ENCODE data around the gene TAPBP.
A peak's percentile ranks its signal among the peaks of the same experiment; 100 is the strongest.

Gene TAPBP

DNA sequence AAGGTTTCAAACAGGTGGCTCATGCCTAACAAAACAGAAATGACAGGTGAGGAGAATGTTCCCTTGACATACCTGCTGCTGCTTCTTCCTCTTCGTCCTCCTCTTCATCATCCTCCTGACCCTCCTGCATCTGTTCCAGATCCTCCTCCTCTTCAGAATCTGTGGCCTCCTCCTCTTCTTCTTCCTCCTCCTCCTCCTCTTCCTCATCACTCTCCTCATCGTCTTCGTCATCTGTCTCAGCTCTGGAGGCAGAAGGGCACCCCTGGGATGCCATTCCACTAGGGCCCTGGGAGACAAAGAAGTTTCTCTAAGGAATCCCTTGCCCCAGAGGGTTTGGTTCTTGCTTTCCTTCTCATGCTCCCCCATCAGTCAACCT is 6.0 kb upstream of the TAPBP start:
- no peak for DNase-seq (ENCODE audit: low spot score)

DNA sequence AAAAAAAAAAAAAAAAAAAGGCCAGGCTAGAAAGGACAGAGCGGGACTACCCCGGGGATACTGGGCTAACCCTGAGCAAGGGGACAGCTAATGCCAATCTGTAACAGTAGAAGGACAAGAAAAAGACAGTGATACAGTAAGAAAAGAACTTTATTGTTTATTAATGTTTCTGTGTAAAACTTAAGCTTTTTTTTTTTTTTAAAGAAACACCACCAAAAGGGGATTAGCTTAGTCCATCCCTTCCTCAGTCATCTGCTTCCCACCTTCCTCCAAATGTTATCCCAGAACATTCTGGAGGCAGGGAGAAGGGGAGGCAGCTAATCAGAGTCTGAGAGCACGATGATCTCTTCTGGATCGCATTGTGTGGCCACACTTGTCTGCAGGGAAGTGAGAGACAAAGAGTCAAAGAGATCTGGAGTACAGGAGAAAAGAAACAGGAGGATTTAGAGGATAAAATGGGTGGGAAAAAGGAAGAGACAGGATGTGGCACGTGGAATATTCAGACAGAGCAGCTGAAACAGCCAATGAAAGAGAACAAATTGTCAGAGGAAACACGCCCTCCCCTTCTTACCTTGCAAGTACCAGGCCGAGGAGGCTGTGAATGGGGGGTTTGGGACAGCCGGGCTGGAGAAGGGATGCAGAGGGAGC is 4.7 kb upstream of the TAPBP start:
- no peak for DNase-seq (ENCODE audit: low spot score)

DNA sequence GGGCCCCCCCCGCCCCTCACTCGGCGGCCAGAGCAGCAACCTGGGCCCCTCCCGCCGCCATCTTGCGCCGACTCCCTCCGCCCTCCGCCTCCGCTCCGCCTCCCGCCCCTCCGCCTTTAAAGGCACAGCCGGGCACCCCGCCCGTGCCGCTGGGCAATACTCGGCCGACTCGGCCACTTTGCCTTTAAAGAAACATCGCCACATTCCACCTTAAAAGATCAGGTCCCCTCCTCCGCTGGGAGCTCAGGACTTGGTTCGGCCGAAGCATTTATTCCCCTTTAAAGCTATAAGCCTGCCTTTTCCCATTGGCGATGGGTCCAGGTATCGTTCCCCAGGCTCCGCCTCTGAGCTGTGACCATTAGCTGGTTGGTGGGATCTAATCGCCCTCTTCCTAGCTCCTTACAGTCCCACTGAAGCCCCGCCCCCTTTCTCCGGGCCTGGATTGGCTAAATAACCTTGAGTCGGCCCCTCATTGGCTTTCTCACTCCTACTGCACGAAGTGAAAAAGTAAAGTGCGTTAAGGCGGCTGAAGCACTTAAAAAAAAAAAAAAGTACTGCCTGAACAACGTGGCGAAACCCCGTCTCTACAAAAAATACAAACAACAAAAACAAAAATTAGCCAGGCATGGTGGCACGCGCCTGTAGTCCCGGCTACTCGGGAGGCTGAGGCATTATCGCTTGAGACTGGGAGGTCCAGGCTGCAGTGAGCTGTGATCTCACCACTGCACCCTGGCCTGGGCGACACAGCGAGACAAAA is 4.0 kb upstream of the TAPBP start, which contains the start of gene ZBTB22:
ZBTB22 (minus strand) TSS at position 76 of the 757 bp plus-strand sequence. CDS start 828 bp downstream, outside the sequence.
- peak; percentile 97 for DNase-seq (ENCODE audit: low spot score)

DNA sequence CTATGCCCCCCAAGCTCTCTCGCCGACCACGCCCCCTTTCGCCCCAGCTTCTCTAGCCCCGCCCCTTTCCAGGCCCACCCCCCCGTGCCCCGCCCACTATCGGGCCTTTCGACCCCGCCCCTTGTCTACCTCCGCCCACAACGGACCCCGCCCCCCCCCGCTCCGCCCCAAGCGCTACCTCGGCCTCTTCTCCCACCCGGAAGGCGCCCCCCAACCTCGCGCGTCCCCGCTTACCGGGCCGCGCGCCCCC is 3.5 kb upstream of the TAPBP start:
- no peak for DNase-seq (ENCODE audit: low spot score)

DNA sequence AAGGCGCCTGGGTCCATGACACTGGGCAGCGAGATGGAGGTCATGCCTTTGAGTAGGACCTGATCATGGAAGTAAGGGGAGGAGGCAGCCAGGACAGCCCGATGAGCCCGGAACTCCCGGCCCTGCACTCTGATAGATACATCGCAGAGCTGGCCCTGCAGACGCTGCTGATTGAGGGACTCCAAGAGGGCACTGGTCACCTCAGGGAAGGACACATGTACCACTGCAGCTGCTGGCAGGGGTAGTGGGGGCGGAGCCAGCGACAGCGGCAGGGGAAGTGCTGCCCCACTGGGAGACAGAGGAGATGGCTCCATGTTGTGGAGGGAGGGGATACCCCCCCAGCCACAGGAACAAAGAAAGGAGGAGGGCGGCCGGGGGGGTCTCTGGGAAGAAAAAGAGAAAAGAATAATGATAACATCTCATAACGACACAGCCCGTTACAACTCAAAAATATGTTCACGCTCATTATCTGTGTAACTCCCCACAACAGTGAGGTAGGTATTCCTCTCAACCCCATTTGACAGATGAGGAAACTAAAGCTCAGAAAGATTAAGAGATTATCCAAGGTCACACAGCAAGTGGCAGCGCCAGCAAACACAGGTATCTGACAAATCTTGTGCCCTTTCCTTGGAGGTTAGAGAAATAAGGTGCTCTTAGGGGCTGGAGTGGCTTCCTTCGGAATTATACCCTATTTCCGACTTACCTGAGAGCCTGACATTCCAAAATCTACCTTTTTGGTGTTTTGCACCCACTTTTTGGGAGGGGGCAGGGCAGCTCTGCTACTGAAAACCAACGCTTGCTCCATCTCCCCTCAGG is 2.9 kb upstream of the TAPBP start:
- DNase-seq (ENCODE audit: low spot score) = no peak

DNA sequence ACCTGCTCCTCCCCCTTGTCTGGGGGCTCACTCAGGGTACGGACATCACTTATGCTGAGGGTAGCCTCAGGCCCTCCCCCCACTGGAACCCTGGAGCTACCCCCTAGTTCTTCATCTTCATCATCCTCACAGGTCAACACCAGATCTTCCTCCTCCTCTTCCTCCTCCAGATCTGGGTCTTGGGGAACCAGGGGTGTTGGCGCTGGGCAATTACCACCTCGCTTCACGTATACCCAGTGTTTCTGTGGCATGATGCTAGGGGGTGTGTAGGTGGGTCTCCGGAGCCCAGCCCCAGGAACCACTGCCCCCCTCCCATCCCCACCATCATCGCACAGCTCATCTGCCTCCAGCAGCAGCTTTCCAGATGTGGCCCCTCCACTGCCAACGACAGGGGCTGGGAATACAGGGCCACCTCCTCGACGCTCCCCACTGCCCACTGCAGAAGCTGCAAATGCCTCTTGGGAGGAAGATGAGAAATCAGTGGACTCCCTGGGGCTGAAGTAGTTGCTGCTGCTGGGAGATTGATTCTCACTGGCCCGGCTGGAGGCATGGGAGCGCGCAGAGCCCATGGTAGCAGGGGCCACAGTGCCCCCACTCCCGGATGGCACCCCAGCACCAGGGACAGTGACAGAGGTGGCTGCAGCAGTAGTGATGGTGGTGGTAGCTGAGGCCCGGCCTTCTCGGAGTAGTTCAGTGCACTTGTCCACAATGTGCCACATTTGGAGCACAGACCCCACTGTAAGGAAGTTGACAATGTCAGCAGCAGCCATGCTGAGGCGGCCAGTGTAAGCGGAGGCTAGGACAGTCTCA is 2.1 kb upstream of the TAPBP start:
- DNase-seq (ENCODE audit: low spot score) = no peak

DNA sequence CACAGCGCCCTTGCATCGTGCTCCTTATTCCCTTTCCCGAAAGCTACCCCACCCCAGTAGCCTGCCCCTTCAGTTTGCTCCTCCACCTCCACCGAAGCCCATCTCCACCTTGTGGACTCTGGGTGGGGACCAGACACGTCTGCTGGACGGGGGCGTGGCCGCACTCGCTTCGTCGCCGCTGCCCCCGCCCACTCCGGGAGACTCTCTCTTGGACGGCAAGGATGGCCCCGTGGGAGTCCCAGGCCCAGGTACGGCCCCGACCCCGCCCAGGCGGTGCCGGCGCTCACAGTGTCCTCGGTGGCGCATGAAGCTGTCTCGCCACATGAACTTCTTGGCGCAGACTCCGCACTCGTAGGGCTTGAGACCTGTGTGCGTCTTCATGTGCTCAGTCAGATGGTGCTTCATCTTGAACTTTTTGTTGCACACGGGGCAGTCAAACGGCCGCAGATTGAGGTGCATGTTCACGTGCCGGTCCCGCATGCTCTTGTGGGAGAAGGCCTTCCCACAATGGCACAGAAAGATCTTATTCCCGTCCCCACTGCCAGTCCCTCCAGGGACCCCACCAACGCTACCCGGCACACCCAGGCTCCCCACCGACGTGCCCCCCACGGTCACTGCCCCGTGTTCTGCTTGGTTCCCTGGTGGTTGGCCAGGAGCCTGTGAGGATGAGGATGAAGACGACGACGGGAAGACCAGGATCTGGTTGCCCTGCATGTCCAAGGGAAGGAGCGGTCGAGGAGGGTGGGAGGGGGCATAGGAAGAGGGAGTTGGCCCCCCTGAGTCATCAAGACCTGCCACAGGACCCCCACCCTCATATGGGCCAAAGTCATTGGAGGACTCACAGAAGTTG is 1.3 kb upstream of the TAPBP start:
- DNase-seq (ENCODE audit: low spot score) = no peak

DNA sequence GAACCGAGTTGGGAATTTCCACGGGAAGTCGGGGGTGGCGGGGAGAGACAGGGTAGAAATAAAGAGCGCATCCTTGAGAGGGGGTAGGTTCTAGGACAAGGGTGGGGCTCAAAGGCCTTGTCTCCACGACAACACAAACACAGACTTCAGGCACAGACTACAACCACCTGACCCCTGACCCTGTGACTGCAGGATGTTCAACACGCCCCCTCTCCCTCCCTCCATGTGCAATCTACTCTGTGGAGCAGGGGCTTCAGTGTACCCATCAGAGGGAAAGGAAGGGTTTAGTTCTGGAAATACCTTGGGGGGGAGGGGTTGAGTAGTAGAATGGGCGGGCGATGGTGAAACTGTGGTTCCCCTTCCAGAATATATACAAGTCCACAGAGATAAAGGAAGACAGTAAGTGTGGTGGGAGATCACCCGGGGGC is 651 bp upstream of the TAPBP start:
- DNase-seq (ENCODE audit: low spot score) = peak; percentile 77

DNA sequence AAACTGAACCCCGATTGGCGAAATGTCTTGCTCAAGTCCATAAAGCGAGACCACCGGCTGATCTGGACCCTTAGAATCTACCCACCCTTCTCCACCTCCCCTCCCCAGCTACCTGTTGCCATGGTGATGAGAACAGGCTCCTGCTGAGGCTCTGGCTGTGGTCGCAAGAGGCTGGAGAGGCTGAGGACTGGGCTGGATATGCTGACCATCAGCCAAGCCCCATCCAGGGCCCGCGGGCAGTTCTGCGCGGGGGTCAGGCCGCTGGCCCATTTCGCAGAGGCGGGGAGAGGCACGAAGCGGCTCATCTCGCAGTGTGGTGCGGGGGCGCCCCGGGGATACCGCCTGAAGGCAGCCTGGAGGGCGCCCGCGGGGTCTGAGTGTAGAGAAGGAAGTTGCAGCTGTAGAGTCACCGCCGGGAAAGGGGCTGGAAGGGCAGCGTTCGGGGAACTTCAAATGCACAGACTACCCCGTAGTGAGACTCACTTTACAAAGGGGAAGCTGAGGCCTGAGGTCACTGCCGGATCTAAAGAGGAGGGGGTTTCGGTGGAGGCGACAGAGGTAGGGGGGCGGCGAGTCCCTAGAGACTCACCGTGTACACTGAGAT is 671 bp downstream of the TAPBP start:
- DNase-seq (ENCODE audit: low spot score) = peak; percentile 76

DNA sequence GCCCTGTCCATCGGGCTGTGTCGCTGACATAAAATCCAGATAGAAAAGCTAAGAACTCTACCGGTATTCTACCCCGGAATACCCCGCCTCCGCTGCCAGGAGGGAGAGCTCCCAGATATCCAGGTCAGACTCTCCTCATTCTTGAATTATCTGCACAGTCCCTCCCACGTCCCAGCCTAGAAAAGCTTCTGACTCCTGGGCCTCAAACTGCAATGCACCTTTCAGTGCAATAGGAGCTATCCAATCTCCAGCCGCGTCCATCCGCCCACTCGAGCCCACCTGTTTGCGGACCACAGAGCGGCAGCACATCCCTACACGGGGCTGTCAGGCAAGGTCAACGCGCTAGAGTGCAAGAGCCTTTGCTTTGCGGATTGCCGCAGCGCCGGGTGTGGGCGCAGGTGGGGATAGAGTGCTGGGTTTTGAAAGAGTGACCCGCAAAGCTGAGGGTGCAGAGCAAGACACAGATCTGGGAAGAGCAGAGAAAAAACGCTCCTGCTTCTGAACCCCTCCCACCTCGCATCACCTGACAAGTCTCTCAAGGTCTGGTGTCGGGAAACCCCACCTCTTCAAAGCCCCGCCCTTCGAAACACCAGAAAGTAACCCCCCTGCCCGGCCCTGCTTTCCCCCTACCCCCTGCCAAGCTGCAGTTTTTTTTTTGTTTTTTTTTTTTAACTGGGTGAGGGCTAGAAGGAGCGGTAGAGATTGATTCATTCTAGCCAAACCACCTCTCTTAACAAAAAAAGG is 1.3 kb downstream of the TAPBP start:
- DNase-seq (ENCODE audit: low spot score) = no peak

DNA sequence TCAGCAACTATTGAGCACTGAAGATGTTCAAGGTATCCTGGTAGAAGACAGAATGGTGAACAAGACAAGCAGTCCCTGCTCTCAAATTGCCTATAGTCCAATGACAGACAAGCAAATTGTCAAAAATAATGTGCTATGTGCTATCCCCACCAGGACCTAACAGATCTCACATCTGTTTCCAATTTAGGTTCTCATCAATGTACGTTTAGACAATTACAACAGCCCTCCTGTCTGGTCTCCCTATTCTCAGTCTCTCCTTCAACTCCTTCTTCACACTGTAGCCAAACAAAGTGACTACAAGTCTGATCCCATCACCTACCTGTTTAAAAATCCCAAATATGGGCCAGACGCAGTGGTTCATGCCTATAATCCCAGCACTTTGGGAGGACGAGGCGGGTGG is 7.5 kb downstream of the TAPBP start:
- no peak for DNase-seq (ENCODE audit: low spot score)

DNA sequence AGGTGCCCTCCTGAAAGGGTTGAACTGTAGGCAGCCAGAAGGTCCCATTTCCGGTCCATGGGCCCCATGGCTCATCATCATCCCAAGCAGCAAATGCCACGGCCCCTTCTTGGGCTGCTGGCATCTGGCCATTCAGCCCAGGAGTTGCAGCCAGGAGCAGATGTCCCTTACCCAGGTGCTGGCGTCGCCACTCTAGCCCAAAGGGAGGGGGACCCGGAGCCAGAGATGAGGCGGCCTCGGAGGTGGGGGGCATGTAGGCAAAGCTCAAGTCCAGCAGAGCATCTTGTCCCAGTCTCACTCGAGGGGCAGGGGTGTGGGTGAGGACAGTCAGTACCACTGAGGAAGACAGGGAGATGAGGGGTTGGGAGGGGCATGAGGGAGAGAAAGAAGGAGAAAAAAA is 8.8 kb downstream of the TAPBP start:
- no peak for DNase-seq (ENCODE audit: low spot score)

DNA sequence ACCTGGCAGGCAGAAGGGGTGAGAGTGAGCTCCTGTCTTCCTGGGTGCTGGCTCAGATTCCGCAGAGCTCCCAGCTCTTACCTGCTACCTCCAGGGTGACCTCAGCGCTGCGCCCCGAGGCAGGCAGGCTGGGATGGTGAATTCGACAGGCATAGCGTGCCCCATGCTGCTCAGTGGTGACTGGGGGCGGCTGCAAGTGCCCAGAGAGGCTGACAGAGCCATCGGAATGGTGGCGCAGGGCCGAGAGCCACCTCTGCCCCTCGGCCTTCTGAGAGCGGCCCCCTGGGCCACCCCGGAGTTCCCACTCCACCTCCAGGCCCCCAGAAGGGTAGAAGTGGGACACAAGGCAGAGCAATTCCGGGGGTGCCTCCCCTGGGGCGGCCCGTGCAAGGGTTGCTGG is 9.7 kb downstream of the TAPBP start:
- DNase-seq (ENCODE audit: low spot score) = no peak

DNA sequence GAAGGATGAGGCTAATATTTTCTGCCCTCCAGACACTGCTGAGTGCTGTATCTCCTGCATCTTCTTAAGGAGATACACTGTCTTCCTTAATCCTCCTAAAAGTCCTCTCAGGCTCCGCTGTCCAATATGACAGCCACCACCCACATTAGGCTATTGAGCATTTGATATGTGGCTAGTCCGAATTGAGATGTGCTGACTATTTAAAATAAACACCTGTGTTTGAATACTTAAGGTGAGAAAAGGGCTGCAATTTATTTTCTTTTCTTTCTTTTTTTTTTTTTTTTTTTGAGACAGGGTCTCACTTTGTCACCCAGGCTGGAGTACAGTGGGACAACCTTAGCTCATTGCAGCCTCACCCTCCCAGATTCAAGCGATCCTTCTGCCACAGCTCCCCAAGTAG is 12.0 kb downstream of the TAPBP start:
- DNase-seq (ENCODE audit: low spot score) = no peak

DNA sequence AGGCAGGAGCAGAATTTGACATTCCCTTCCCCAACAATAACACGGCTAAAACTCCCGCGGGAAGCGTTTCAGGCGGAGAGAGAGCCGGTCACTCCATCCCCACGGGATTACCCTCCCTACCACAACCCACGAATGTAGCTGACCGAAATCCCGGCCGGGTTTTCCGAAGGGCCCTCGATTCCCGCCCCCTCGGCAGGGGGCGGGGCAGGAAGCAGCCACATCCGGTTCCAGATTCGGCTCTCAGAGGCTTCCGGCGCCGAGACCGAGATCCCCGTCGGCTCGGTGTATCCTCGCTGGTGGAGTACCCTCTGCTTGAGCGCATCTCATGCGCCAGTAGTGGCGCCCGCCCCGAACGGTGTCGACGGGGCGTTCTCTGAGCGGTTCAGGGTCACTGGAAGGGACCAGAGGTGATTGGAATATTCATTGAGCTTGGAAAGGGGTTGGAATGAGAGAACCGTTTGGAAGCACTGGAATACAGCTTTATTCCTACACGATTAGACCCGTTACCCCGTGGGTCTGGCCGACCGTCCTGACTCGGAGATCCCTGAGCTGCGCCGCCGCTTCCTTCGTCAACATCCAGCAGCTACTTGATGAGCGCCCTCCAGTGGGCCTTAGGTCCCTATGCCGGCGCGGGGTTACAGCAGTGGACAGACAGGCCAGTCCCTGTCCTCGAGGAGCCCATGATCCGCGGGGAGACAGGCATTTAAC is 14.5 kb downstream of the TAPBP start:
- DNase-seq (ENCODE audit: low spot score) = peak; percentile 94

DNA sequence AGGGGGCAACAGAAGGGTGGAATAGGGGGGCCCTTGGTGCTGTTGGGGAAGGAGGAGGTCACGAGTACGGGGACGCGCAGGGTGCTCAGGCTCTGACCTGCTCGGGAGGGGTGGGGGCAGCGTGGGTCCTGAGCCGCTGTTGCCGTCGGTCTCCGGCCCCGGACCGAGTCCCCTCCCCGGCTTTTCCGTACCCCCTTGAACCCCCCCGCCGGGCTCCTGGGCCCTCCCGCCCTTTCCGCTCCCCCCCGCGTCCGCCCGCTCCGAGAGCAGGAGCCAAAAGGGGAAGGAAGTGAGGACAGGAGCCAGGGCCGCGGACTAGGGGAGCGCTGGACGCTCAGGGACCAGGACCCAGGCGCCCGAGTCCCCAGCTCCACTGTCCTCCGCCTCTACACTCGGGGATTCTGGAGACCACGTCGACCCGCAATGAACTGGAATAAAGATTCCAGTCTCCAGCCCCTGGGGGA is 15.1 kb downstream of the TAPBP start, which contains the start of gene RGL2:
RGL2 (minus strand) TSS at position 170 of the 464 bp plus-strand sequence. CDS start 332 bp downstream, outside the sequence.
- peak; percentile 88 for DNase-seq (ENCODE audit: low spot score)

DNA sequence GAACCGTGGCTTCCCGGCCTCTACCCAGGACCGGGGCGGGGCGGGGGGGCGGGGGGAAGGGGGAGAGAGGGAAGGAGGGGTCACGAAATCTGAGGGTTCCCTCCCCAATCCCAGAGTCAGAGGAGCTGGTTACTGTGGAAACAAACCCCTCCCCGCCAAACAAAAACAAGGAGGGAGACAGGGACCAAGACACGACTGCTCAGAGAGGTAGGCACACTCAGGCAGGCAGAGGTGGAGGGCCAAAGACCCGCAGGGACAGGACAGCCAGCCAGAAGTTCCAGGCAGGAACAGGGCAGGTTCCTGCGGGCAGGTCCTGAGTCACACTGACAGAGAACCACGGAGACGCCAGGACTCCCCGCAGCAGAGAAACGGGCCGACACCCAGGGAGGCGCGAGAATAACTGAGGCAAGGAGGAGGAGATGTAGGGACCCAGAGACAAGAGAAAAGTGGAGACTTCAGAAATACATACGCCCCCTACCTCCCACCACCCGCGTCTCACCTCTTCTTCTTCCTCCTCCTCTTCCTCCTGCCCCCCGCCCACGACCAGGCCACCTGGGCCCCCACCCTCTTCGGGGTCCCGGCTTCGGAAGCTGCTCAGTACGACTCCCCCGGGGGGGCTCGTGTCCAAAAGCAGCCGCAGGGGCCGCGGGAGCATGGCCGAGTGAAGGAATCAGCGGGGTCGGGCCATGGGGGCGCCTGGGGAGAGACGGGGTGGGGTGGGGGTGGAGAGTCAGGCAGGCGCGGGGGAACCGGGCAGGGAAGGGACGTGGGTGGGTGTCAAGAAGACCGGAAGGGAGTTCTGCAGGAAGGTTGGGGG is 15.7 kb downstream of the TAPBP start:
- DNase-seq (ENCODE audit: low spot score) = peak; percentile 86

DNA sequence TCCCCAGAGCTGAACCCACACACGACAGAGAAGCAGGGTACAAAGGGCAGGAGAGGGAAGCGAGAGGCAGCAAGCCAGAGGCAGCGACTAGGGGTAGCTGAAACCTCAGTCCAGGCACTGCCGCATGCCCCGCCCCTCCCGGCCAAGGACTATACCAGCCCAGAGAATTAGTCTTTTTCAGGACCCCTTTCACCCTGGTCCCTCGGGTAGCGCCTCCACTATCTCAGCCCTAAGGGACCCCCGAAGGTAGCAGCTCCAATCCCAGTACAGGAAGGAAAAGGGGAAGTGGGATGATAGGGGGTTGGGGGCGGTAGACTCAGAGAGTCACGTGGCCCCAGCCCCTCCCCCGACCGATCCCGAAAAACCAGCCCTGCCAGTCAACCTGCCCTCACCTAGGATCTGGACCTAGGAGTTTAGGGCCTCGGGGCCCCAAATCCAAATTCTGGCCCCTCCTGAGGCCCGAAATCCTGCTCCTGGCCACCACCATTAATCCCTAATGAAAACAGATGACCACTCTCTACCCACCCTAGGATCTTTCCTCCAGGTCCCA is 16.4 kb downstream of the TAPBP start:
- DNase-seq (ENCODE audit: low spot score) = no peak
